Testis (tissue), 2 donors: ENCODE data around the gene CCDC167.

Source experiments
- POLR2A ChIP-seq: fragments of 450-650 bp; IDR thresholded peaks from one replicate; pipeline ENCODE4 v1.6.1; 2017; ENCODE audit warnings: antibody characterized with exemption, mild to moderate bottlenecking, moderate library complexity
- TF ChIP-seq, protein P1 (sequence below), 3 experiments: fragments of 450-650 bp in 2 of 3; fragments of 200-600 bp in 1 of 3; sonication (generic) in 1 of 3; IDR thresholded peaks; one replicate each; pipeline ENCODE4 v1.5.1; 2016 to 2019; ENCODE audit warnings: antibody characterized with exemption in 3 of 3, mild to moderate bottlenecking in 2 of 3, moderate library complexity in 1 of 3

GRCh38 chr6:37479266-37479854 is 20.3 kb downstream of the CCDC167 start:
- TF ChIP-seq POLR2A: no peak
- TF ChIP-seq, protein P1, sequence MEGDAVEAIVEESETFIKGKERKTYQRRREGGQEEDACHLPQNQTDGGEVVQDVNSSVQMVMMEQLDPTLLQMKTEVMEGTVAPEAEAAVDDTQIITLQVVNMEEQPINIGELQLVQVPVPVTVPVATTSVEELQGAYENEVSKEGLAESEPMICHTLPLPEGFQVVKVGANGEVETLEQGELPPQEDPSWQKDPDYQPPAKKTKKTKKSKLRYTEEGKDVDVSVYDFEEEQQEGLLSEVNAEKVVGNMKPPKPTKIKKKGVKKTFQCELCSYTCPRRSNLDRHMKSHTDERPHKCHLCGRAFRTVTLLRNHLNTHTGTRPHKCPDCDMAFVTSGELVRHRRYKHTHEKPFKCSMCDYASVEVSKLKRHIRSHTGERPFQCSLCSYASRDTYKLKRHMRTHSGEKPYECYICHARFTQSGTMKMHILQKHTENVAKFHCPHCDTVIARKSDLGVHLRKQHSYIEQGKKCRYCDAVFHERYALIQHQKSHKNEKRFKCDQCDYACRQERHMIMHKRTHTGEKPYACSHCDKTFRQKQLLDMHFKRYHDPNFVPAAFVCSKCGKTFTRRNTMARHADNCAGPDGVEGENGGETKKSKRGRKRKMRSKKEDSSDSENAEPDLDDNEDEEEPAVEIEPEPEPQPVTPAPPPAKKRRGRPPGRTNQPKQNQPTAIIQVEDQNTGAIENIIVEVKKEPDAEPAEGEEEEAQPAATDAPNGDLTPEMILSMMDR (IDR thresholded peaks at IDR 0.05): no peak
